Thymus (tissue), 11 donors: ENCODE data around the gene SIRPB2. TPM values are rescaled to one million over a fixed set of nuclear protein-coding genes. Genes with fewer than 3 reads are reported as not detected.
A peak's percentile ranks its signal among the peaks of the same experiment; 100 is the strongest.

Experiments used
- DNase-seq, 9 donors: peaks; one replicate each; pipeline ENCODE4 v3.0.0-alpha.2; 2013; ENCODE audit warnings: low spot score in 9 of 9, low read depth in 6 of 9, missing footprints in 1 of 9
- H3K27ac ChIP-seq, 2 donors: one replicate each; pipeline ENCODE4 v1.5.1; 2013; ENCODE audit warnings: control low read depth in 1 of 2, low read depth in 1 of 2, low read length in 1 of 2, mild to moderate bottlenecking in 1 of 2, moderate library complexity in 1 of 2
- H3K27me3 ChIP-seq, 2 donors: one replicate each; pipeline ENCODE4 v1.5.1; 2013; ENCODE audit warnings: low read length in 1 of 2; ENCODE audit not compliant: control insufficient read depth in 2 of 2, insufficient read depth in 1 of 2
- H3K36me3 ChIP-seq, 2 donors: one replicate each; pipeline ENCODE4 v1.5.1; 2013; ENCODE audit warnings: low read length in 1 of 2, mild to moderate bottlenecking in 1 of 2, moderate library complexity in 1 of 2; ENCODE audit not compliant: control insufficient read depth in 2 of 2, insufficient read depth in 2 of 2
- H3K4me1 ChIP-seq, 2 donors: one replicate each; pipeline ENCODE4 v1.5.1; 2013; ENCODE audit warnings: low read length in 2 of 2; ENCODE audit not compliant: control insufficient read depth in 2 of 2, insufficient read depth in 2 of 2
- H3K4me3 ChIP-seq, 2 donors: one replicate each; pipeline ENCODE4 v1.5.1; 2013; ENCODE audit warnings: low read length in 2 of 2, control low read depth in 1 of 2, mild to moderate bottlenecking in 1 of 2
- H3K9me3 ChIP-seq, 2 donors: one replicate each; pipeline ENCODE4 v1.5.1; 2013; ENCODE audit warnings: low read length in 1 of 2, mild to moderate bottlenecking in 1 of 2; ENCODE audit not compliant: control insufficient read depth in 2 of 2, insufficient read depth in 1 of 2
- WGBS: extraction: QIAGEN DNeasy Blood & Tissue Kit; methylation state at CpG from one replicate; pipeline ENCODE4 v1.1.7; 2013; 5-methylcytosine and 5-hydroxymethylcytosine counted together
- polyA plus RNA-seq: library from polyadenylated mRNA; stranded (reverse); fragments of 200-250 nt; gene quantifications from one replicate; pipeline ENCODE4 v1.2.3, GENCODE V29; 2013
- total RNA-seq: library from RNA; stranded (reverse); fragments of 120-200 nt; gene quantifications from one replicate; pipeline ENCODE4 v1.2.4, GENCODE V29; 2013
- donor health status: healthy.

SIRPB2 gene
- total and polyA plus RNA-seq, 2 donors: 1.2 to 1.7 TPM

DNA sequence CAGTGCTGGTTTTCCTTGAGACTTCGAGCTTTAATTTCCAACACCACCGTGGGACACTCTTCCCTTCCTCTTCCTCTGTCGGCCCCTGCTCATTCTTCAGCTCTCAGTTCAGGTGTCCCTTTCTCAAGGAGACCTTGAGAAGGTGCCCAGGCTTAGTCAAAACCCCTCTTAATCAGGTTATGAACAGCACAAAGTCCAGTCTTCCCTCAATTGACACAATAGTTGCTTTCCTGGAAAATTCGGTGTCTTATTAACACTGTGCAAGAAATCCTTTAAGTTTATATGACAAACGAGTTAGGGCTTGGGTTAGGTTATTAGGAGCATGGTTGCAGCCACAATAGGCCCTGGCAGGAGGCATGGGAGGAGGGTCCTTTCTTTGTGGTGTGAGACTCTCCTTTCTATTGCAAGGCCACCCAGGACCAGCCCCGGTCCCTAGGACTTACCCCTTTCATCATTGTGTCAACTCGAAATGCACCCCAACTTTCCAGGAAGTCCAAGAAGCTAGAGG lies 23.0 kb downstream of the SIRPB2 start:
- WGBS: 63% methylated on average over 7 of the region's 7 CpGs
- Histone ChIP-seq H3K27ac (no peak overlapping the region), H3K27me3 (peaks cover 0 to 19% of the 10 kb centered on the region in 2 donors), H3K36me3 (peaks cover 5 to 8% of the 10 kb centered on the region in 2 donors), H3K4me1 (peaks cover 21 to 25% of the 10 kb centered on the region in 2 donors), H3K4me3 (no peak overlapping the region), H3K9me3 (no peaks in the 10 kb centered on the region)
- DNase-seq: no peak

DNA sequence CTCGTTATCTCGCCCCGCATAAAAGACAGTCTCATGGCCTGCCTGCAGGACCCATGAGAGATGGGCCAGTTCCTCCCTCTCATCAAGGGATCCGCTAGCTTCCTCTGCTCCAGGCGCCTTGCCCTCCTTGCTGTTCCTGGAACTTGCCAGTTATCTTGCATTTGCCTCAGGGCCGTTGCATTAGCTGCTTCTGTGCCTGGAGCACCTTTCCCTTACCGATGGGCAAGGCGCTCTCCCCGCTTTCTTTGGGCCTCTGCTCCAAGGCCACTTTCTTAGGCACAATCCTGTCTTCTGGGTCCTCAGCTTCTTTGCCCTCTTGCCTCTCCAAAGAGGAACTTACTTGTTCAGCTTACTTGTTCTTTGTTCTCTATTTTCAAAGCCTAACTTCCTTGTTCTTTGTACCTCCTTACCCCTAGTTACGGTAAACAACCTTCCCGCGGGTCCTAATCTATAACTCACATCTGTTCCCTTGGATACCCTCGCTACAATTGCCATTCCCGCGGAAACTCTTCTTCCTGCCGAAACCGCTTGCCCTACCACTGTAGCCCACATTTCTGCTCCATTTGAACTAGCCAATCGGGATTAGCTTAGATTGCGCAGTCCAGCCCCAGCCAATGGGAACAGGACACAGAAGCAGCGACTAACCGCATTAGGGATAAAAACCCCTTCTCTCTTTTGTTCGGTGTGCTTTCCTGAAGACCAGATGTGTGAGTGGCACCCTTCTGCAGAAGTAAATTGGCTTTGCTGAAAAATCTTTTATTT lies 23.7 kb downstream of the SIRPB2 start:
- 12% methylated on average over 22 of the region's 22 CpGs for WGBS
- Histone ChIP-seq H3K4me1 (peaks cover 21 to 25% of the 10 kb centered on the region in 2 donors), H3K36me3 (peaks cover 5 to 11% of the 10 kb centered on the region in 2 donors), H3K9me3 (no peaks in the 10 kb centered on the region), H3K27ac (peak overlapping the region; percentile 38 to 53), H3K4me3 (peak overlapping the region in 1 of 2 donors; percentile 58), H3K27me3 (peaks cover 0 to 19% of the 10 kb centered on the region in 2 donors)
- DNase-seq: peak in 3 of 9 donors; percentile 12 to 42 (median 26)

DNA sequence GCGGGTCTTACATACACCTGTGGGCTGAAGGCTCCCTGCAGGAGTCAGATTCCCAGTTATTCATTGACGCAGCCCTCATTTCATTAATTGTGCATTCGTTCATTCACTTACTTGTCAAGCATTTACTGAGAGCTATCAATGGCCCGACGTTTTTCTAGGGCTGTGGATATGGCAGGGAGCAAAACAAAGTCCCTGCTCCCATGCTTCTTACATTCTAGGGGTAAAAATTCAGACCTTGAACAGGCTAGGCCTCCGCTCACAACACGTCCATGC lies 24.2 kb downstream of the SIRPB2 start:
- H3K4me1 ChIP-seq: peaks cover 21 to 25% of the 10 kb centered on the region in 2 donors
- peak overlapping the region; percentile 38 to 53 for H3K27ac ChIP-seq
- peaks cover 5 to 11% of the 10 kb centered on the region in 2 donors for H3K36me3 ChIP-seq
- 4% methylated on average over 7 of the region's 7 CpGs for WGBS
- DNase-seq: peak in 1 of 9 donors; percentile 23
- H3K27me3 ChIP-seq: peaks cover 0 to 19% of the 10 kb centered on the region in 2 donors
- peak overlapping the region in 1 of 2 donors; percentile 58 for H3K4me3 ChIP-seq
- H3K9me3 ChIP-seq: no peaks in the 10 kb centered on the region

DNA sequence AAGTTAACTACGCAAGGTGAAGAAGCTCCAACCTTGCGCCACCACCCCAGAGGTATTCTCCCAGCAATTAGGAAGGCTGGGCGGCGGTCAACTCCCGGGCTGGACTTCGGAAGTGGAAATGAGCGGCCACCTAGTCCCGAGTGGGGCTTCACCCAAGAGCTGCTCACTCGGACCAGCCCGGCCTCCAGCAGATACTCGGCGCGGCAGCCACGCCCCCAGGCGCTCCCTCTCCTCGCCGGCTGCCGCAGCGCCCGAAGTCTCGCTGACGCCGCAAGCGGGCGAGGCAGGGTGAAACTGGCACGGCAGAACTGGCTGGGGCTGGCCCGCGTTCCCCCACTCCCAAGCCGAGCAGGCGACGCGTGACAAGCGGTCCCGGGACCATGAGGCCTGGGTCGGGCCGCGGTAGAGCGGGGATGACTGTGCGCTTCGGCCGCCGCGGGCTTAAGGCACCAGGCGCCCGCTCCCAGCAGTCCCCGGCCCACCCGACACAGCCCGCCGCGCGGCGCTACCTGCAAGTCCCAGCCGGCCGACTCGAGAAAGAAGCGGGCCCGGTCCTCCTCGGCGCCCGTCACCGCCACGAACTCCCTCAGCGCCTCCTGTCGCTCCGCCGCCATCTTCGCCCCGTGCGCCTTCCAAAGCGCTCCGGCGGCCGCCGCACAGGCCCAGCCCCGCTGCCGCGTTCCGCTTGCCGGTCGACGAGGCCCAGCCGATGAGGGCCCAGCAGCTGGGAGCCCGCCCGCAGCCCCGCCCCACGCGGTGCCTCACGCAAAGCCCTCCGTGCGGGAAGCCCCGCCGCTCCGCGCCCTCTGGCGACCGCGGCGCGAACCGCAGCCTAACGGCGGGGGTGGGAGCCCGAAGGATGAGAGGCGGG lies 24.8 kb downstream of the SIRPB2 start, which contains the start of gene NSFL1C:
Gene NSFL1C, minus strand, starts transcription at position 639 of the 871 bp plus-strand sequence. Its CDS starts 25 bp downstream, at position 614.
- Histone ChIP-seq H3K36me3 (peaks cover 5 to 11% of the 10 kb centered on the region in 2 donors), H3K27me3 (peaks cover 0 to 19% of the 10 kb centered on the region in 2 donors), H3K4me3 (peak within 1 kb of the TSS; percentile 58 to 74), H3K27ac (peak within 1 kb of the TSS; percentile 51 to 86), H3K4me1 (peaks cover 21 to 25% of the 10 kb centered on the region in 2 donors), H3K9me3 (no peaks in the 10 kb centered on the region)
- peak; percentile 74 to 97 (median 92) for DNase-seq
- under 1% methylated on average over 104 of the region's 104 CpGs for WGBS

DNA sequence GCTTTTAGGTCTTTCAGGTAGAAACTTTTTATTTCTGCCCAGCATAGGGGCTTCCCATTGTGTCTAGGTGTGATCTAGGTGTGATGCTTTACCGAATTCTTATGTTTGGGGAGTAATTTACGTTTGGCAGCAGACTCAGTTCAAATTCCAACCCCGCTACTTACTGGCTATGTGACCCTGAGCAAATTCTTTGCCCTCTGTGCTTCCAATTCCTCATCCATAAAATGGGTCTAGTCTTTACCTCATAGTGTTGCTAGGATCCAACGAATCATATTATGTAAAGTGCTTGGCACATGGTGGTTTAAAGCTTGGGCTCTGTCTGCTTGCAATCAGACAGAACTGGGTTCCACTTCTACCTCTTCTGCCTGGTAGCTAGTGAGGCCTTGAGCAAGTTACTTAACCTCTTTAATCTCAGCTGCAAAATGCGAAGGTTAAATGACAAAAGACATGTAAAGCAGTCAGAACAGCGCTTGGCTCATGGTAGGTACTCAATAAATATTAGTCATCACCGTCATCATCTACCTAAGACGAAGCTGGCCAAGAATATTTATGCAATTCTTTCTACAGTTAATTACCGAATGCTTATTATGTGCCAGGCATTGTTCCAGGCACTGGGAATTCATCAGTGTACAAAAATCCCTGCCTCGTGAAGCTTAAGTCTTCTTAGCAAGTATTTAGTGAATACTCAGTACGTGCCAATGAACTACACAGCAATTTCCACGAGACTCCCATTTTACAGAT lies 25.6 kb downstream of the SIRPB2 start:
- Histone ChIP-seq H3K4me3 (peak overlapping the region; percentile 58 to 74), H3K27me3 (peaks cover 0 to 19% of the 10 kb centered on the region in 2 donors), H3K4me1 (peaks cover 21 to 25% of the 10 kb centered on the region in 2 donors), H3K27ac (no peak overlapping the region), H3K36me3 (peaks cover 12 to 17% of the 10 kb centered on the region in 2 donors), H3K9me3 (no peaks in the 10 kb centered on the region)
- WGBS: 55% methylated on average over 12 of the region's 12 CpGs
- no peak for DNase-seq

DNA sequence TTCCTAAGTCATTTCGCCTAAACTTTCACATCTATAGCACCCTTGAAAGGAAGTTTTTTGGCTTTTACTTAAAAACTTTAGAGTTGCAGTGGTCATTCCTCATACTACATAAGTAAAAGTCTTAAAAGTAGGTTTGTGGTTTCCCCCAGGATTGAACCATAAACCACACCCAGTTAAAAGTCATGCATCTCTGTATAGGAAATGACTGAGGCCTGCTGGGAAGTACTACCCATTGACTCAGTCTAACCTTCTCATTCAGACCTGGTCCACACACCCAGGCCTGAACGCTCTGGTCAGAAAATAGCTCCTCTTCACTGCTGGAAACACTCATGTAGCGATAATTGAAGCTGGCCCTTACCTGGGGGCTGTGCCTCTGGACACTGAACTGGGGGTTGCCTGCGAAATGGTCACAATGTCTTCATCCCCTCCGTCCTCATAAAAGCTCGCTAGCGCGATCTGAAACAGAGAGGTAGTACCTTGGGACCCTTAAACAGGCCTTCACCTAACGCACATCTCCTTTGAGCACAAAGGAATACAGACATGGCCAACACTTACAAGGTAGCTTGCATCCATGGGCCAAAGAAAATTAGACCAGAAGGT lies 27.1 kb downstream of the SIRPB2 start:
- H3K4me3 ChIP-seq: no peak overlapping the region
- peaks cover 21 to 25% of the 10 kb centered on the region in 2 donors for H3K4me1 ChIP-seq
- H3K9me3 ChIP-seq: no peaks in the 10 kb centered on the region
- H3K36me3 ChIP-seq: peaks cover 22 to 27% of the 10 kb centered on the region in 2 donors
- H3K27ac ChIP-seq: no peak overlapping the region
- WGBS: 97% methylated on average over 9 of the region's 9 CpGs
- no peak for DNase-seq
- peaks cover 0 to 19% of the 10 kb centered on the region in 2 donors for H3K27me3 ChIP-seq

DNA sequence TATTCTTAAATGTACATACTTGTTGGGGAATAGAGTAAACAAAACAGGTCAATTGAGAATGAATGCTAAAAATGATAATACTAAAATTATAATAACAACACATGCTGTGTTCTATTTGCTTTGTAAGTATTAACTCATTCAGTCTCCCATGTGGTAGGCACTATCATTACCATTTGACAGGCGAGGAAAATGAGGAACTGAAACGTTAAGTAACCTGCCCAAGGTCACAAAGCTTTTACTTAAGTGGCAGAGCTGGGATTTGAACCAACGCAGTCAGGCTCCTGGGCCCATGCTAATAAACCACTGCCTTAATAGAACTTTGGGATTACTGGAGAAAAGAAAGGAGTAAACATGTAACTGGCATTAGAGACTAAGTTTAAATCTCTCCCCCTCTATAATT lies 28.4 kb downstream of the SIRPB2 start:
- Histone ChIP-seq H3K27me3 (peaks cover 0 to 8% of the 10 kb centered on the region in 2 donors), H3K36me3 (peaks cover 22 to 34% of the 10 kb centered on the region in 2 donors), H3K4me3 (no peak overlapping the region), H3K4me1 (peaks cover 21 to 24% of the 10 kb centered on the region in 2 donors), H3K9me3 (no peaks in the 10 kb centered on the region), H3K27ac (no peak overlapping the region)
- WGBS: 85% methylated on average over 3 of the region's 3 CpGs
- DNase-seq: no peak

DNA sequence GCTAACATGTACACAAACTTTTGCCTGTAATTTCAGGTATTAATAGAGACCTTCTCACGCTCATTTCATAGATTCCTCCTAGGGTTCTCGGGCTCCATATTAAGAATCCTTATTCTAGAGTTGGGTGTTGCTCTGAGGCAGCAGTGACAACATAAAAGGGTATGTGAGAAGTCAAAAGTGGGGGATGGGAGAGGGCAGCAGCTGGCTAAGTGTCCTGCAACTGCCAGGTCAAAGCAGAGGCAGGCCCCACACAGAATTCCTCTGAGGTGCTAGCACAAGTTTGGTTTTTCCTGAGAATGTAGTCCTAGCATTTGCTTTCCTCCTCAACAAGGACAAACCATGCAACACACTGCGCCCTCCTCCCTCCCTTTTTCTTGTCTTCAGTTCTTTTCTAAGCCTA lies 29.2 kb downstream of the SIRPB2 start:
- Histone ChIP-seq H3K9me3 (no peaks in the 10 kb centered on the region), H3K4me3 (no peak overlapping the region), H3K27me3 (no peaks in the 10 kb centered on the region), H3K4me1 (peaks cover 14 to 15% of the 10 kb centered on the region in 2 donors), H3K27ac (no peak overlapping the region), H3K36me3 (peaks cover 22 to 40% of the 10 kb centered on the region in 2 donors)
- WGBS: 98% methylated on average over 3 of the region's 3 CpGs
- no peak for DNase-seq
